Keratinocyte (primary cell): ENCODE measurements around the gene PAX4. TPM values are rescaled to one million over a fixed set of nuclear protein-coding genes. Genes with fewer than 3 reads are reported as not detected.

Experiments
- DNase-seq: peaks from one replicate; pipeline ENCODE4 v3.0.0-alpha.2; 2011; ENCODE audit warnings: low read depth, missing footprints, low spot score
- FAIRE-seq: peaks from 2 replicates; lab custom pipeline; 2011; peaks lifted over from hg19 to GRCh38; lab: Jason Lieb, UNC
- H2AFZ ChIP-seq: 2 replicates; pipeline ENCODE4 v1.6.0; 2012; ENCODE audit warnings: low read length, control low read depth, inconsistent platforms; ENCODE audit not compliant: control insufficient read depth
- H3K27ac ChIP-seq: 2 replicates; pipeline ENCODE4 v1.5.1; 2011; ENCODE audit warnings: low read length; ENCODE audit not compliant: control insufficient read depth, insufficient read depth
- H3K27me3 ChIP-seq: 3 replicates; pipeline ENCODE4 v1.6.0; 2011; ENCODE audit warnings: low read length; ENCODE audit not compliant: control insufficient read depth, insufficient read depth; ENCODE audit errors: extremely low read depth
- H3K36me3 ChIP-seq, 2 experiments: 2 replicates in 1 of 2; 3 replicates in 1 of 2; pipeline ENCODE4 v1.5.1; 2011; ENCODE audit warnings: low read length in 2 of 2, mild to moderate bottlenecking in 1 of 2; ENCODE audit not compliant: control insufficient read depth in 2 of 2, insufficient read depth in 2 of 2; ENCODE audit errors: extremely low read depth in 1 of 2
- H3K4me1 ChIP-seq: 3 replicates; pipeline ENCODE4 v1.5.1; 2011; ENCODE audit warnings: low read length; ENCODE audit not compliant: control insufficient read depth, insufficient read depth; ENCODE audit errors: extremely low read depth
- H3K4me2 ChIP-seq: 3 replicates; pipeline ENCODE4 v1.6.0; 2011; ENCODE audit warnings: low read depth, low read length; ENCODE audit not compliant: control insufficient read depth, insufficient read depth; ENCODE audit errors: extremely low read depth
- H3K4me3 ChIP-seq, 3 experiments: fragments of 200-600 bp in 1 of 3; sonication (generic) in 1 of 3; 2 replicates in 2 of 3; 3 replicates in 1 of 3; pipeline ENCODE4 v1.5.1; 2011 to 2016; ENCODE audit warnings: low read length in 3 of 3, mild to moderate bottlenecking in 3 of 3, control low read depth in 2 of 3, inconsistent platforms in 1 of 3, low read depth in 1 of 3, mixed read lengths in 1 of 3, mixed run types in 1 of 3, moderate library complexity in 1 of 3; ENCODE audit not compliant: control insufficient read depth in 2 of 3, insufficient read depth in 2 of 3; ENCODE audit errors: extremely low read depth in 1 of 3
- H3K79me2 ChIP-seq: 2 replicates; pipeline ENCODE4 v1.6.0; 2012; ENCODE audit warnings: low read length; ENCODE audit not compliant: control insufficient read depth, insufficient read depth
- H3K9ac ChIP-seq: 3 replicates; pipeline ENCODE4 v1.6.0; 2011; ENCODE audit warnings: low read length; ENCODE audit not compliant: control insufficient read depth, insufficient read depth; ENCODE audit errors: extremely low read depth
- H3K9me1 ChIP-seq: 3 replicates; pipeline ENCODE4 v1.6.0; 2011; ENCODE audit warnings: low read length; ENCODE audit not compliant: control insufficient read depth, insufficient read depth; ENCODE audit errors: extremely low read depth
- H3K9me3 ChIP-seq: 2 replicates; pipeline ENCODE4 v1.5.1; 2012; ENCODE audit warnings: low read depth, low read length; ENCODE audit not compliant: control insufficient read depth
- H4K20me1 ChIP-seq: 3 replicates; pipeline ENCODE4 v1.6.0; 2011; ENCODE audit warnings: low read length; ENCODE audit not compliant: control insufficient read depth, insufficient read depth; ENCODE audit errors: extremely low read depth
- EZH2 ChIP-seq: IDR thresholded peaks from one replicate; pipeline ENCODE4 v1.6.1; 2012; ENCODE audit warnings: inconsistent platforms, mild to moderate bottlenecking, low read length, moderate library complexity
- dilution Hi-C: fragments of 300-500 bp; cut with MboI; formaldehyde crosslinking; loops from one replicate; pipeline ENCODE4 v1.7.0; 2020; ENCODE audit warnings: low sequenced_read_pairs; ENCODE audit not compliant: extremely low pct_ligation_motif_present
- polyA plus RNA-seq, 5 experiments: library from polyadenylated mRNA; depleted of rRNA in 3 of 5; stranded (reverse) in 3 of 5; stranded (forward) in 1 of 5; unstranded in 1 of 5; fragments of >200 nt; gene quantifications; 1 replicate in 1 of 5; 2 replicates in 3 of 5; 3 replicates in 1 of 5; pipeline versions ENCODE4 v1.2.1 to v1.2.3, GENCODE V29; 2011 to 2012; ENCODE audit warnings: missing spikeins in 2 of 5, low read depth in 1 of 5, low replicate concordance in 1 of 5
- TF ChIP-seq, protein P1 (sequence below), 3 experiments: IDR thresholded peaks in 1 of 3; conservative IDR thresholded peaks in 1 of 3; optimal IDR thresholded peaks in 1 of 3; 2 replicates in 2 of 3; 3 replicates in 1 of 3; pipeline versions ENCODE3 to v1.5.1; 2011; ENCODE audit warnings: low read length in 3 of 3, mild to moderate bottlenecking in 3 of 3, moderate library complexity in 2 of 3, control low read depth in 1 of 3, inconsistent platforms in 1 of 3; ENCODE audit not compliant: insufficient read depth in 2 of 3; ENCODE audit errors: extremely low read depth in 1 of 3

Gene PAX4
- polyA plus RNA-seq, 1 donor (not counting 4 experiments of a cell fraction or from before 2014, with no cell fraction given): not detected

DNA sequence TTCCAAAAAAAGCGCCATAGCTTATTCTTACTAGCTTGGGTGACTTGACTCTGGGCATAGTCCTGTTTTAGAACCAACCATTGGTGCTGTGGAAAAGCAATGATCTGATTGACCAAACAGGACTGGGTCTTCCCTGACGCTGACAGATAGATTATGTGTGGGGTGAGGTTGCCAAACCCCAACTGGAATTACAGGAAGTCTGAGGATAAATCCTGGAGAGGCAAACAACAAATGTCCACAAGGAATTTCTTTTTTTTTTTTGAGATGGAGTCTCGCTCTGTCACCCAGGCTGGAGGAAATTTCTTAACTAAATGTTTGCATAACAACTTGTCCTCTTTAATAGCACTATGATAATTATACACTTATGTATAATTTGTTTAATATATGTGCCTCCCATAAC, 51.7 kb downstream of the PAX4 start:
- dilution Hi-C loops: no loop called here
- H3K27me3 ChIP-seq: no peaks in the 10 kb centered on the region
- no peak overlapping the region for H3K4me3 ChIP-seq
- H3K4me2 ChIP-seq: no peak overlapping the region
- no peaks in the 10 kb centered on the region for H3K9me3 ChIP-seq
- no peaks in the 10 kb centered on the region for H3K9me1 ChIP-seq
- no peak overlapping the region for H3K27ac ChIP-seq
- H3K36me3 ChIP-seq: no peaks in the 10 kb centered on the region
- H3K79me2 ChIP-seq: no peaks in the 10 kb centered on the region
- no peaks in the 10 kb centered on the region for H4K20me1 ChIP-seq
- TF ChIP-seq, protein P1, sequence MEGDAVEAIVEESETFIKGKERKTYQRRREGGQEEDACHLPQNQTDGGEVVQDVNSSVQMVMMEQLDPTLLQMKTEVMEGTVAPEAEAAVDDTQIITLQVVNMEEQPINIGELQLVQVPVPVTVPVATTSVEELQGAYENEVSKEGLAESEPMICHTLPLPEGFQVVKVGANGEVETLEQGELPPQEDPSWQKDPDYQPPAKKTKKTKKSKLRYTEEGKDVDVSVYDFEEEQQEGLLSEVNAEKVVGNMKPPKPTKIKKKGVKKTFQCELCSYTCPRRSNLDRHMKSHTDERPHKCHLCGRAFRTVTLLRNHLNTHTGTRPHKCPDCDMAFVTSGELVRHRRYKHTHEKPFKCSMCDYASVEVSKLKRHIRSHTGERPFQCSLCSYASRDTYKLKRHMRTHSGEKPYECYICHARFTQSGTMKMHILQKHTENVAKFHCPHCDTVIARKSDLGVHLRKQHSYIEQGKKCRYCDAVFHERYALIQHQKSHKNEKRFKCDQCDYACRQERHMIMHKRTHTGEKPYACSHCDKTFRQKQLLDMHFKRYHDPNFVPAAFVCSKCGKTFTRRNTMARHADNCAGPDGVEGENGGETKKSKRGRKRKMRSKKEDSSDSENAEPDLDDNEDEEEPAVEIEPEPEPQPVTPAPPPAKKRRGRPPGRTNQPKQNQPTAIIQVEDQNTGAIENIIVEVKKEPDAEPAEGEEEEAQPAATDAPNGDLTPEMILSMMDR (optimal IDR thresholded peaks at IDR 0.05 in 1 of 3, IDR thresholded peaks at IDR 0.05 in 1 of 3, conservative IDR thresholded peaks at IDR 0.05 in 1 of 3; ENCODE audit: extremely low read depth in 1 of 3, insufficient read depth in 2 of 3, low read length in 3 of 3): no peak
- TF ChIP-seq EZH2: no peak
- no peaks in the 10 kb centered on the region for H3K4me1 ChIP-seq
- H3K9ac ChIP-seq: no peak overlapping the region
- DNase-seq (no peak), FAIRE-seq (no peak)
- H2AFZ ChIP-seq: no peak overlapping the region

Other genes starting within 250 kb of the PAX4 start
- 11.4 to 18.0 TPM (median 13.5 TPM) in 3 replicates for gene ZNF800, start 225.4 kb downstream of the PAX4 start, polyA plus RNA-seq
- gene GCC1, start 32.5 kb downstream of the PAX4 start, polyA plus RNA-seq: 8.7 to 9.5 TPM (median 8.9 TPM) in 3 replicates
- 258 to 322 TPM (median 274 TPM) in 3 replicates for gene ARF5, start 29.7 kb downstream of the PAX4 start, polyA plus RNA-seq
- 0.31 to 1.2 TPM (median 0.51 TPM) in 3 replicates for gene FSCN3, start 24.4 kb downstream of the PAX4 start, polyA plus RNA-seq
- gene SND1, start 34.1 kb upstream of the PAX4 start, polyA plus RNA-seq: 140 to 173 TPM (median 150 TPM) in 3 replicates